D721Med (cell line): ENCODE measurements around the gene FRAT1.
"Not testable (repeated sequence)": the region's sequence is repeated elsewhere in the genome, so short reads cannot be mapped to it uniquely, and the experiment has no call there.

Experiments used
- DNase-seq: peaks from one replicate; pipeline ENCODE4 v3.0.0; 2011; ENCODE audit warnings: low spot score; ENCODE audit not compliant: insufficient read length
- FAIRE-seq: peaks from 2 replicates; lab custom pipeline; 2011; peaks lifted over from hg19 to GRCh38; lab: Jason Lieb, UNC
- TF ChIP-seq, protein P1 (sequence below): IDR thresholded peaks from 2 replicates; pipeline ENCODE4 v1.5.1; 2012; ENCODE audit warnings: mild to moderate bottlenecking, control low read depth; ENCODE audit not compliant: insufficient read depth; ENCODE audit errors: missing control alignments

The FRAT1 gene

DNA sequence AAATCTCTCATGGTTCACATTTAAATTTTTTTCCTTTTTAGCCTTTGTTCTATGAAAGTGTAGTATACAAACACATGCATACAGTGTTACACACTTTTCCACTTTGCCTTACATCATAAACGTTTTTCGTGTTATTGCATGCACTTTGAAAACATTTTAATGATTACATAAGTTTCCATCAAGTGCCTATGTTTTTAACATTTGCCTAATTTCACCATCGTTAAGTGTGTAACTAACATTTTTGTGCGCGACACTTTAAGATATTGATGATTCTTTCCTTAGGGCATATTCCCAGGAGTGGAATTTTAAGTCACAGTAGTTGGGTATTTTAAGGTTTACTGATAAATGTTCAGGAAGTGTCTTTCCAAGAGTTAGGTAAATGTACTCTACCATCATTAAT is 16.9 kb downstream of the FRAT1 start:
- TF ChIP-seq, protein P1, sequence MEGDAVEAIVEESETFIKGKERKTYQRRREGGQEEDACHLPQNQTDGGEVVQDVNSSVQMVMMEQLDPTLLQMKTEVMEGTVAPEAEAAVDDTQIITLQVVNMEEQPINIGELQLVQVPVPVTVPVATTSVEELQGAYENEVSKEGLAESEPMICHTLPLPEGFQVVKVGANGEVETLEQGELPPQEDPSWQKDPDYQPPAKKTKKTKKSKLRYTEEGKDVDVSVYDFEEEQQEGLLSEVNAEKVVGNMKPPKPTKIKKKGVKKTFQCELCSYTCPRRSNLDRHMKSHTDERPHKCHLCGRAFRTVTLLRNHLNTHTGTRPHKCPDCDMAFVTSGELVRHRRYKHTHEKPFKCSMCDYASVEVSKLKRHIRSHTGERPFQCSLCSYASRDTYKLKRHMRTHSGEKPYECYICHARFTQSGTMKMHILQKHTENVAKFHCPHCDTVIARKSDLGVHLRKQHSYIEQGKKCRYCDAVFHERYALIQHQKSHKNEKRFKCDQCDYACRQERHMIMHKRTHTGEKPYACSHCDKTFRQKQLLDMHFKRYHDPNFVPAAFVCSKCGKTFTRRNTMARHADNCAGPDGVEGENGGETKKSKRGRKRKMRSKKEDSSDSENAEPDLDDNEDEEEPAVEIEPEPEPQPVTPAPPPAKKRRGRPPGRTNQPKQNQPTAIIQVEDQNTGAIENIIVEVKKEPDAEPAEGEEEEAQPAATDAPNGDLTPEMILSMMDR: no peak
- FAIRE-seq: peak; percentile 16
- DNase-seq: no peak

DNA sequence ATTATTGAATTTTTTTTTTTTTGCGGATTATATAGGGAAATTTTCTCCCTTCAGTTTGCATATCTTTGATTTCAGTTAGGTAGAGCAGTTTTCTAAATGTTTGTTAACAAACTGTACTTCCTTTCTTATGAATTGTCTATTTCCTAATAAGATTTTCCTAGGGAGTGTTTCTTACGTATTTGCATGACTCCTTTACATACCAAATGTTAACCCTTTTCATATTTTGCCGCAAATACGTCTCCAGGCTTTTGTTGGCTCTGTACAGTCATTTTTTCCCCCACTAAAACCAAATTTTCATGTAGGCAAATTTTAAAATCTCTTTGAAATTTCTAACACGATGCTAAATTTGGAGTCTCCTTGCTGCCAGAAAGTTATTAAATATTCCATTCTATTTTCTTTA is 17.4 kb downstream of the FRAT1 start:
- DNase-seq (no peak), FAIRE-seq (no peak)
- TF ChIP-seq, protein P1: no peak

DNA sequence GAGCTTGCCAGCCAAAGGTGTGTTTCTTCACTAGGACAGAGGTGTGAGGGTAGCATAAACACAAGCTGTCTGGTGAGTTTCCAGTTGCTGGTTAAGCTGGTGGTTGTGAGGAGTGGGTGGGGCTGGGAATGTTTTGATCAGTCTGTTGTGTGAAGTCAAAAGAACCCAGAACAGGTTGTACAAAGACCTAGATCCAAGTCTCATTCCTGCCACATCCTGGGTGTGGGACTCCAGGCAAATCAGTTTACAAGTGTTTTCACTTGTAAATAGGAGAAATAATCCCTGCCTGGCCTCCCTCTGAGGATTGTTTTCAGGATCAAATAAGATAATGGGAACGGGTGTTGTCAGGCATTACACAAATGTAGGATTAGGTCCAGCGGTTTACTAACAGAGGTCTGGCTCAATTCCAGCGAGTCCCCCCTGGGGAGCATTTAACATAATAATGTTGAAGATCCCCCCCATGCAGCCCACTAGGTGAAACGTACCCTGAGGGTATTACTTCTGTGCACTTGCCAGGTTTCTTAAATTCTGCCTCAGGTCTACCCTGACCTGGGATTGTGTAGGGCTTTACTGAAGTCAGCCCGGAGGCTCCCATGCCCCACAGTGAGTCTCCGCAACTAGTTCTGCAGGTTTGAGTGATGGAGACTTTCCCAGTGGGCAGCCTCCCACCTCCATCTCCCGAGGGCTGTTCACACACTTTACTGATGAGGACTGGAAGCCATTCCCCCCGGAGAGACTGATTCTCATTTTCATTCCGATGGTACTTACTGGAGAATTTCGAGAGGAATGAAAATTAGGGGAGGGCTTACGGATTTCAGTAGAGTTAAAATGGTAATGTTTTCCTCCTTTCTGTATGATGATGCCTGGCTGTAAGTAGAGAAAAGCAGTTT is 18.1 kb downstream of the FRAT1 start:
- TF ChIP-seq, protein P1: no peak
- DNase-seq (no peak), FAIRE-seq (peak; percentile 46)

DNA sequence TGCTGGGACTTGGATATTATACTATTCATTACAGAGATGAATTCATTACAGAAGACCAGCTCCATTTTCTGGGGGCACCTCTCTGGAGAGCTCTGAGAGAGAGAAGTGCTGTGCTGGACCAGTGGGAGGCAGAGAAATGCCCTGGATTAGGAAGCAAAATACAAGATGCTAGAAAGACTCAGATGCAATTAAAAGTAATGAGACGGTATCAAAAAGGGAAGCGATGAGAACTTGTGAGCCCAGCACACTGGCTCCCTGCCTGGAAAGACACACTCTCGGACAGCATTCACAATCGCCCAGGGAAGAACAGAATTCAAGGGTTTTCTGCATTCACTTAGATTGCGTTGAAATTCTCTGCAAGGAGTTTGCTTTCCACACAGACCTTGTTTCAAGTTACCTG is 19.0 kb downstream of the FRAT1 start:
- no peak for DNase-seq
- FAIRE-seq: no peak
- TF ChIP-seq, protein P1: no peak

DNA sequence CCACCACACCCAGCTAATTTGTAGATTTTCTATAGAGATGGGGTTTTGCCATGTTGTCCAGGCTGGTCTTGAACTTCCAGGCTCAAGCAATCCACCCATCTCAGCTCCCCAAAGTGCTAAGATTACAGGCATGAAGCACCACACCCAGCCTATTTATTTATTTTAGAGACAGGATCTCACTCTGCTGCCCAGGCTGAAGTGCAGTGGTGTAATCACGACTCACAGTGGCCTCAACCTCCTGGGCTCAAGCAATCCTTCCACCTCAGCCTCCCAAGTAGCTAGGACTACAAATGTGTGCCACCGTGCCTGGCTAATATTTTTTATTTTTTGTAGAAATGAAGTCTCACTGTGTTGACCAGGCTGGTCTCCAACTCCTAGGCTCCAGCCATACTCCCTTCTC is 22.3 kb downstream of the FRAT1 start:
- DNase-seq: no peak
- TF ChIP-seq, protein P1: no peak
- FAIRE-seq: no peak

DNA sequence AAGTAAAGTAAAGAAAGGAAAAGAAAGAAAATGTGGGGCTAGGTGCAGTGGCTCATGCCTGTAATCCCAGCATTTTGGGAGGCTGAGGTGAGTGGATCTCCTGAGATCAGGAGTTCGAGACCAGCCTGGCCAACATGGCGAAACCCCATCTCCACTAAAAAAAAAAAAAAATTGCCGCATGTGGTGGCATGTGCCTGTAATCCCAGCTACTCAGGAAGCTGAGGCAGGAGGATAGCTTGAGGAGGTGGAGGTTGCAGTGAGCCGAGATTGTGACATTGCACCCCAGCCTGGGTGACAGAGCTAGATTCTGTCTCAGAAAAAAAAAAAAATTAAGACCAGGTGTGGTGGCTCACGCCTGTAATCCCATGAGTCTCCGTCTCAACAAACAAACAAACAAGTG is 24.6 kb downstream of the FRAT1 start:
- FAIRE-seq, DNase-seq: not testable (repeated sequence)

DNA sequence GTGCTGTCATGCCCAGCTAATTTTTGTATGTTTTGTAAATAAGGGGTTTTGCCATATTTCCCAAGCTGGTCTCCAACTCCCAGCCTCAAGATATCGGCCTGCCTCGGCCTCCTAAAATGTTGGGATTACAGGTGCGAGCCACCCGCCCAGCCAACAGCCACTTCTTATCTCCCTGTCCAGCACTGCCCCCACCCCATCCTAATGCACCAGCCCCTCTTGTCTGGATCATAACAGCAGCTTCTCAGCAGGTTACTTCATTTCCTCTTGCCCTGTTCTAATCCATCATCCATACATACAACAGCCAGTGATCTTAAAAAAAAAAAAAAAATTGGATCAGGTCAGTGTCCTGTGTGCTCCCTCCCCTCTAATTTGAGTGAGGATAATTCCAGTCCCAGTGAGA is 28.2 kb downstream of the FRAT1 start:
- DNase-seq: no peak
- TF ChIP-seq, protein P1: no peak
- FAIRE-seq: no peak
